ENCODE measurements around the gene RAB35. TPM values are rescaled to one million over a fixed set of nuclear protein-coding genes. Genes with fewer than 3 reads are reported as not detected.

The RAB35 gene
- total and polyA plus RNA-seq, 2 experiments from 2014 or later, result 9.9 to 16.9 TPM

DNA sequence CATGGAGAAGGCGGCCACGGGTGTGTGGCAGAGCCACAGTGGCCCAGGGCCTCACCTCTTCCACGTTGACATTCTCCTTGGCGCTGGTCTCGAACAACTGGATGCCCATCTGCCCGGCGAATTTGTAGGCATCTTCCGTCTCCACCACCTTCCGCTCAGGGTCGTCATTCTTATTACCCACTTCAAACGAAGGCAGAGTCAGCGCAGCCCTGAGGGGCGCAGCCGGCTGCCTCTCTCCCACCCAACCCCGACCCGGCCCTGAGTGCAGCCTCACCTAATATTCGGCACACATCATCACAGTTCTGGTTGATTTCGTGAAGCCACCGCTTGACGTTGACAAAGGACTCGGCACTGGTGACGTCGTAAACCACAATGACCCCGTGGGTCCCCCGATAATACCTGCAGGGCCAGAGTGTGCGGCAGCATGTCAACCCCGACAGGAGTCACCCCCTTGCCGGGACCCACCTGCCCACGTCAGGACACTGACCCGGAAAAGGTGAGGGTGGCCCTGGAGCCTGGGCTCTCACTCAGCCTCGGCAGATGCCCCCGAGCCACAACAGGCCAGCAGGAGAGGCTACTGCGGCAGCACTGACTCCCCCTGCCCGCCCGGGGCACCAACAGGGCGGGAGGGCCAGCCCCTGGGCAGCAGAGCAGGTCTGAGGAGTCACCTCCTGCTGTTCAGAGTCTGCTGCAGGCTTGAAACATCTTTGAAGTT is 17.6 kb downstream of the RAB35 start:
- H3K36me3 Mint-ChIP-seq (ENCODE audit: low read depth), result peaks cover 27% of the 10 kb centered on the region
- no peaks in the 10 kb centered on the region; the same call in 1 of the 2 replicates for H3K36me3 ChIP-seq (ENCODE audit: insufficient read depth)
- H3K27ac Mint-ChIP-seq, result no peak overlapping the region
- no peak overlapping the region for H2AFZ ChIP-seq
- no peaks in the 10 kb centered on the region for H3K27me3 ChIP-seq (ENCODE audit: insufficient read depth)
- no peaks in the 10 kb centered on the region for H3K9me2 ChIP-seq (ENCODE audit: insufficient read depth)
- no peak overlapping the region for H3K4me2 ChIP-seq
- H3K27me3 Mint-ChIP-seq (ENCODE audit: insufficient read depth, low read depth, poor library complexity), result peaks cover 3% of the 10 kb centered on the region
- H3K9me3 Mint-ChIP-seq, result no peaks in the 10 kb centered on the region
- no peak overlapping the region for H3K4me3 ChIP-seq
- H3K4me1 Mint-ChIP-seq, result peaks cover 32% of the 10 kb centered on the region
- no peak for DNase-seq (ENCODE audit: low spot score)
- no peak overlapping the region for H3K4me3 Mint-ChIP-seq
- TF ChIP-seq CTCF (conservative IDR thresholded peaks at IDR 0.05; ENCODE audit: low read depth in 2 of 2), result no peak
- TF ChIP-seq REST (IDR thresholded peaks at IDR 0.05; ENCODE audit: unreplicated experiment), result no peak
- peaks cover 7% of the 10 kb centered on the region for H3F3A ChIP-seq (replicated peaks; ENCODE audit: low read depth)
- H4K20me1 ChIP-seq (replicated peaks; ENCODE audit: insufficient read depth), result no peaks in the 10 kb centered on the region
- no peak overlapping the region for H3K27ac ChIP-seq (ENCODE audit: low read depth)
- ATAC-seq, result no peak
- H3K4me1 ChIP-seq (ENCODE audit: insufficient read depth), result peaks cover 18% of the 10 kb centered on the region
- H3K79me2 ChIP-seq (replicated peaks; ENCODE audit: insufficient read depth), result peaks cover 26% of the 10 kb centered on the region

DNA sequence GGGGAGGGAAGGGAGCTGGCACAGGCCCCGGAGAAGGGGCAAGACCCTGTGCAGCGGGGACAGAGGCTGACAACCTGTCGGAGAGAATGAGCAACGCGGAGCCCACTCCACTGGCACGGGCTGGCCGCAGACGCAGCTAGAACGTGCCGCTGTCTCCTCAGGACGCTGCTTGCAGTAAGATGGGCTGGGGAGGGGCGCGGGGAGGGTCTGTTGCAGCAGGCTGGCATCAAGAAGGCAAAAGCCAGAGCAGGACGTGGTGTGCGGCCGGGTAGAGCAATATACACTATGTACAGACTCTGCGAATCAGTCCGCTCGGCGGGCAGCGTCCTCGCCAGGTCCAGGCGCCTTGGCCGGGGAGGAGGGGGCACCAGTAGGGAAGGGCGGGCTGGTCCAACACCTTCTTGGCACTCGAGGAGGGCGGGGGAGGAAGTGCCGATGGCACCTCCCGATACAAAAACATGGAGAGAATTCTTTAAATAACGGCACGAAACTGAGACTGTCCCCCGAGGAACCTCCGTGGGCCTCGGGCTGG is 19.8 kb downstream of the RAB35 start:
- peaks cover 13% of the 10 kb centered on the region for H3F3A ChIP-seq (replicated peaks; ENCODE audit: low read depth)
- peaks cover 23% of the 10 kb centered on the region for H3K36me3 Mint-ChIP-seq (ENCODE audit: low read depth)
- H3K79me2 ChIP-seq (replicated peaks; ENCODE audit: insufficient read depth), result peaks cover 9% of the 10 kb centered on the region; the same call in 1 of the 2 replicates
- no peak overlapping the region for H3K4me3 Mint-ChIP-seq
- H3K4me1 ChIP-seq (ENCODE audit: insufficient read depth), result peaks cover 30% of the 10 kb centered on the region
- no peak overlapping the region for H3K4me3 ChIP-seq
- H3K27me3 Mint-ChIP-seq (ENCODE audit: insufficient read depth, low read depth, poor library complexity), result peaks cover 8% of the 10 kb centered on the region
- no peaks in the 10 kb centered on the region for H3K9me3 Mint-ChIP-seq
- no peak overlapping the region for H2AFZ ChIP-seq
- H3K36me3 ChIP-seq (ENCODE audit: insufficient read depth), result no peaks in the 10 kb centered on the region; the same call in 1 of the 2 replicates
- H4K20me1 ChIP-seq (replicated peaks; ENCODE audit: insufficient read depth), result no peaks in the 10 kb centered on the region
- H3K27ac Mint-ChIP-seq, result no peak overlapping the region; the same call in 1 of the 2 replicates
- DNase-seq (ENCODE audit: low spot score), result no peak
- H3K27me3 ChIP-seq (ENCODE audit: insufficient read depth), result no peaks in the 10 kb centered on the region
- no peak overlapping the region for H3K4me2 ChIP-seq
- ATAC-seq, result no peak
- 0 out of 2 replicates have a peak overlapping the region, but pooled peaks have one; percentile 66 for H3K27ac ChIP-seq (ENCODE audit: low read depth)
- H3K9me2 ChIP-seq (ENCODE audit: insufficient read depth), result no peaks in the 10 kb centered on the region
- peaks cover 46% of the 10 kb centered on the region for H3K4me1 Mint-ChIP-seq
- no peak for TF ChIP-seq ZNF331 (CRISPR knock-in tag; IDR thresholded peaks at IDR 0.05; ENCODE audit: low read depth)
- no peak for TF ChIP-seq CREB1 (CRISPR knock-in tag; IDR thresholded peaks at IDR 0.05; ENCODE audit: low read depth)
- TF ChIP-seq ZNF114 (CRISPR knock-in tag; IDR thresholded peaks at IDR 0.05), result no peak
- no peak for TF ChIP-seq CTCF (conservative IDR thresholded peaks at IDR 0.05; ENCODE audit: low read depth in 2 of 2)

All from GM23338 (cell line).